PC-3 (cell line): ENCODE measurements around the gene RFLNA.

ENCODE experiments used
- CTCF ChIP-seq: fragments of 300-600 bp; sonication (generic); conservative IDR thresholded peaks from 2 replicates; pipeline ENCODE4 v1.5.1; 2017; ENCODE audit warnings: antibody characterized with exemption, low read depth, mild to moderate bottlenecking, low read length
- EZH2 ChIP-seq: fragments of 300-600 bp; sonication (generic); IDR thresholded peaks from one replicate; pipeline ENCODE4 v1.6.1; 2017; ENCODE audit warnings: antibody characterized with exemption, mild to moderate bottlenecking, low read length; ENCODE audit not compliant: unreplicated experiment

- TF ChIP-seq CTCF (no peak), EZH2 (no peak)
Observed at GRCh38 chr12:124350491-124350890, 55.6 kb downstream of the RFLNA start.
